Brain microvascular endothelial cell (primary cell): ENCODE measurements around the gene P2RY14.

Experiments
- DNase-seq: peaks from one replicate; pipeline ENCODE4 v3.0.0-alpha.2; 2020
- H3K27ac ChIP-seq: fragments of 250-450 bp; sonication (Bioruptor Pico); 2 replicates; pipeline ENCODE4 v1.5.1; 2020; ENCODE audit warnings: mild to moderate bottlenecking, moderate library complexity
- H3K27me3 ChIP-seq: fragments of 250-450 bp; sonication (Bioruptor Pico); replicated peaks from 2 replicates; pipeline ENCODE4 v1.5.1; 2020; ENCODE audit warnings: mild to moderate bottlenecking
- H3K36me3 ChIP-seq: fragments of 250-450 bp; sonication (Bioruptor Pico); replicated peaks from 2 replicates; pipeline ENCODE4 v1.5.1; 2020; ENCODE audit warnings: mild to moderate bottlenecking
- H3K4me3 ChIP-seq: 2 replicates; pipeline ENCODE4 v1.5.1; 2011; ENCODE audit warnings: low read depth, mild to moderate bottlenecking, control low read depth, low read length, moderate library complexity
- in situ Hi-C: cut with HindIII; loops from 2 replicates; pipeline ENCODE4 v1.10.0; 2017; ENCODE audit warnings: low sequenced_read_pairs, low pct_ligation_motif_present
- TF ChIP-seq, protein P1 (sequence below): IDR thresholded peaks from 2 replicates; pipeline ENCODE4 v1.5.1; 2011; ENCODE audit warnings: low read depth, mild to moderate bottlenecking, moderate library complexity, low read length, control low read depth, inconsistent platforms; ENCODE audit errors: missing control alignments

The P2RY14 gene

DNA sequence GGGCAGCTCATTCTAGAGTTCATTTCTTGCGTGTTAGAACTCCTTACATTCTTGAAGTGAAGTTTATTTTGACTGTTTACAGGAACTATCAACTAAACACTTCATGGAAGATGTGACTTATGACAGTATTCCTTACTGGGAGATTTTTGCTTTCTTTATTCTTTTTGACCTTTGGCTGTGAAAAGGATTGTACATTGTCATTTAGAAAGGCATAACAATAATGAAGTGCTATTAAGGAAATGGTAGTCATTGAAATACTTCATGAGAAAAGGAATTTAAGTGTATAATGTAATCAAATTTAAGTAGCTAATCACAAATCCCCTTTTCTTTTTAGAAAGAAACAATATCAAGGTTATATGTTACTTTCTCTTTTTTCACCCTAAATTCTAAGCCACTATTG lies 11.3 kb downstream of the P2RY14 start:
- Histone ChIP-seq H3K4me3 (no peak overlapping the region), H3K27me3 (no peaks in the 10 kb centered on the region), H3K36me3 (no peaks in the 10 kb centered on the region), H3K27ac (no peak overlapping the region)
- in situ Hi-C loops: no loop called here
- TF ChIP-seq, protein P1, sequence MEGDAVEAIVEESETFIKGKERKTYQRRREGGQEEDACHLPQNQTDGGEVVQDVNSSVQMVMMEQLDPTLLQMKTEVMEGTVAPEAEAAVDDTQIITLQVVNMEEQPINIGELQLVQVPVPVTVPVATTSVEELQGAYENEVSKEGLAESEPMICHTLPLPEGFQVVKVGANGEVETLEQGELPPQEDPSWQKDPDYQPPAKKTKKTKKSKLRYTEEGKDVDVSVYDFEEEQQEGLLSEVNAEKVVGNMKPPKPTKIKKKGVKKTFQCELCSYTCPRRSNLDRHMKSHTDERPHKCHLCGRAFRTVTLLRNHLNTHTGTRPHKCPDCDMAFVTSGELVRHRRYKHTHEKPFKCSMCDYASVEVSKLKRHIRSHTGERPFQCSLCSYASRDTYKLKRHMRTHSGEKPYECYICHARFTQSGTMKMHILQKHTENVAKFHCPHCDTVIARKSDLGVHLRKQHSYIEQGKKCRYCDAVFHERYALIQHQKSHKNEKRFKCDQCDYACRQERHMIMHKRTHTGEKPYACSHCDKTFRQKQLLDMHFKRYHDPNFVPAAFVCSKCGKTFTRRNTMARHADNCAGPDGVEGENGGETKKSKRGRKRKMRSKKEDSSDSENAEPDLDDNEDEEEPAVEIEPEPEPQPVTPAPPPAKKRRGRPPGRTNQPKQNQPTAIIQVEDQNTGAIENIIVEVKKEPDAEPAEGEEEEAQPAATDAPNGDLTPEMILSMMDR: no peak
- no peak for DNase-seq

DNA sequence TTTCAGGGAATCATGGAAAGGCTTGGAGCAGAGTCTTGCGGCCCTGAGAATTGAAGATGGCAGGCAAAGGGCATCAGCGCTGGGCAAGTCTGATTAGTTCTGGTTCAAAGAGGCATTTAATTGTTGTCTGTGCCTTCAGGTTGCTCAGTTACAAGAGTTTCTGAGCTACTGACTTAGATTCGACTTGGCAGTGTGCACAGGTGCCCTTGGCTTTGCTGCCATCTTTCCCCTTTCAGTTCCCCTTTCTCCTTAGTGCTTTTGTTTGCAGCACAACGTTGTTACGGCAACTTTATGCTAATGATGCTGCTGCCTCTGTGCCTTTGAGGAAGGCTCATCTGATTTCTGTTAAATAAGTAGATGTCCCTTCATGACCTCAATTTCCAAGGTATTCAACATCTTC lies 12.5 kb downstream of the P2RY14 start:
- in situ Hi-C loops: no loop called here
- H3K27ac ChIP-seq: no peak overlapping the region
- no peak overlapping the region for H3K4me3 ChIP-seq
- no peaks in the 10 kb centered on the region for H3K27me3 ChIP-seq
- DNase-seq: no peak
- TF ChIP-seq, protein P1: no peak
- H3K36me3 ChIP-seq: no peaks in the 10 kb centered on the region

DNA sequence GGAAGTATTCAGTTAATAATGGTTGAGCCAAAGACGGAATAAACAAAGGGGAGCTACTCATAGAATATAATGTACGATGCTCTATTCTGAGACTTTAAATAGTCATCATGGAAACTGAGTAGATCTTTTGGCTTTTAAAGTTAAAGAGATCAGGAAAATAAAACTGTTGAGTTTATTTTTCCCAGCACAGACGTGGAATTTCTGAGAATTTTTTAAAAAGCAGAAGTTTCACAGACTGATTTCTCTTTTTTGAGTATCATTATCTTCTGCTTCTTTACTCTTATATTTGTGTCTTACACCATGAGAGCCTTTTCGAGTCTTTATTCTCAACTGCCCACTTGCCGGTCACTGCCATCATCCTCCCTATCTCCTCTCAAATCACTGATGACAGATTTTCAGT lies 13.2 kb downstream of the P2RY14 start:
- in situ Hi-C loops: no loop called here
- no peak overlapping the region for H3K4me3 ChIP-seq
- no peak overlapping the region for H3K27ac ChIP-seq

DNA sequence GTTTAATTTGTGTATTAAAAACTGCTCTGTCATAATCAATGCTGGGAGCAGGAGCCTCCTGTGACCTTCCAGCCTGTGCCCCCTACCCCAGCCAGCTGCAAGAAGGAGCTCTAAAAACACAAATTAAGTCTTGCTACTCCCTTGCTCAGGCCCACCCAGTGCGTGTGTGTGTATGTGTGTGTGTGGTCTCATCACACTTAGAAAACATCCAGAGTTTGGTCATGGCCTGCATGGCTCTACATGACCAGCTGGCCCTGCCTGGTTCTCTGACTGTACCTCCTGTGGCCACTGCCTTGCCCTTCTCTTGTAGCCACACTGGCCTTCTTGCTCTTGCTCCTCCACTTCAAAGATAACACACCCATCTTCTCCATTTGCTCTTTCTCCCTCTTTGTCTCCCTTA lies 13.7 kb downstream of the P2RY14 start:
- H3K4me3 ChIP-seq: no peak overlapping the region
- no peak for DNase-seq
- no peak overlapping the region for H3K27ac ChIP-seq
- H3K27me3 ChIP-seq: no peaks in the 10 kb centered on the region
- TF ChIP-seq, protein P1: no peak
- in situ Hi-C loops: no loop called here
- no peaks in the 10 kb centered on the region for H3K36me3 ChIP-seq

More for the DNA sequence above, 13.2 kb downstream of the P2RY14 start:
- TF ChIP-seq, protein P1: no peak
- DNase-seq: no peak
- Histone ChIP-seq H3K27me3 (no peaks in the 10 kb centered on the region), H3K36me3 (no peaks in the 10 kb centered on the region)

DNA sequence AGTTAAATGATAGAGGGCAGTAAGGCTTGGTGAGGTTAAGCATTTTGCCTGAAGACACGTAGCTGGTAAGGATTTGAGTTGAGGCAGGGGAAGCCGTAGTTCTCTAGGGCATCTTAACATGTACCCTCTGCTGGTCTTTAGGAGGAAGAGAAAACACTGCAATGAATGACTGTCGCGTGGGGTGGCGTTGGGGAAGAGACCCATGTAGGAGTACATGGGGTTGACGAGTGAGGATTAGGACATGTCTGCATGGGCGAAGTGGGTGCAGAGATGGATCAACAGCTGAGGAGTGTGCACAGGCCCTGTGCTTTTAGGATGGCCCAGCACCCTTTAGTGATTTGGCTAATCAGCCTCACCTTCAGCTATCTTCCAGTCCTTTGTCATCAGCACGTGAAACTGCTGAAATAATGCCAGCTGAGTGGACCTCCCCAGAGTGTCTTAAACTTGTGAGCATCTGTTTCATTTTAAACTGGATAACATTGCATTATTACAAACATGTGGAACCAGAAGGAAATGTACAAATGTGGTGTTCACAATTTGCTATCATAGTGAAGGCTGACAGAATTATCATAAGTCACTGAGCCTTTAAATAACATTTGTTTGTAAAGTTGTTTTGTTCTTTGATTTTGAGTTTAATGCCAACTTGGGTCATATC lies 15.3 kb downstream of the P2RY14 start:
- no peak for DNase-seq
- Histone ChIP-seq H3K27me3 (no peaks in the 10 kb centered on the region), H3K4me3 (no peak overlapping the region), H3K36me3 (no peaks in the 10 kb centered on the region), H3K27ac (no peak overlapping the region)
- TF ChIP-seq, protein P1: no peak
- in situ Hi-C loops: no loop called here

DNA sequence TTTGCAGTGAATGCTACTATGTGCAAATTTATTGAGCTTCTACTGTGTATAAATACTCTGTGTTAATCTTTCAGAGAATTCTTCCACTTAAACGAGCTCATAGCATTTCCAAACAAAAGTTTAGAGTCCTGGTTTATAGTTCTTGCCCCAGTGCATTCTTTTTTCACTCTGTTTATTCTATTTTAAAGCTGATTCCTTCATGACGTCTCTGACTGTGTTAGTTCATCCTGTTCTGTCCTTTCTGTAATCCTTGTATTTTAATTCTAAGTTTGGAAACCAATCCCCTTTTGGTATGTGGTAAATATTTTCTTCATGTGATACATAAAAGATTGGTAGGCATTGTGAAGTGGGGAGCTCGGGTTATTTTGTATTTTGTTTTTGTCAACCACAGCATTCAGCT lies 18.7 kb downstream of the P2RY14 start:
- no peaks in the 10 kb centered on the region for H3K27me3 ChIP-seq
- no peaks in the 10 kb centered on the region for H3K36me3 ChIP-seq
- in situ Hi-C loops: no loop called here
- TF ChIP-seq, protein P1: no peak
- no peak for DNase-seq
- H3K4me3 ChIP-seq: no peak overlapping the region
- no peak overlapping the region for H3K27ac ChIP-seq
